Activated CD8-positive, alpha-beta T cell treated with anti-CD3 and anti-CD28 coated beads for 36 hours (primary cell): Measurements from ENCODE around the gene APCDD1. TPM values are rescaled to one million over a fixed set of nuclear protein-coding genes. Genes with fewer than 3 reads are reported as not detected.
"Not testable (repeated sequence)": the region's sequence is repeated elsewhere in the genome, so short reads cannot be mapped to it uniquely, and the experiment has no call there.

ENCODE experiments used
- ATAC-seq: fragments of 200-7000 bp; cut with Tn5 transposase; one replicate; pipeline ENCODE4 v1.10.0; 2021; ENCODE audit warnings: mild to moderate bottlenecking, moderate library complexity
- CTCF ChIA-PET: fragments of 350-600 bp; sonication (Branson Sonifier 250); formaldehyde crosslinking; loops from one replicate; lab custom pipeline; 2021; ENCODE audit warnings: antibody characterized with exemption; lab: Charles Lee
- POLR2A ChIA-PET: fragments of 350-600 bp; sonication (Branson Sonifier 250); formaldehyde crosslinking; loops from one replicate; lab custom pipeline; 2021; ENCODE audit warnings: antibody characterized with exemption; lab: Charles Lee
- DNase-seq: peaks from one replicate; pipeline ENCODE4 v3.0.0-alpha.2; 2020
- H3K27ac Mint-ChIP-seq: one replicate; pipeline ENCODE4 v1.8.0; 2021; ENCODE audit warnings: mild to moderate bottlenecking, mixed read lengths
- H3K27me3 Mint-ChIP-seq: one replicate; pipeline ENCODE4 v1.8.0; 2021; ENCODE audit warnings: mixed read lengths
- H3K36me3 Mint-ChIP-seq: one replicate; pipeline ENCODE4 v1.8.0; 2021; ENCODE audit warnings: low read depth, mixed read lengths
- H3K4me1 Mint-ChIP-seq: one replicate; pipeline ENCODE4 v1.8.0; 2021; ENCODE audit warnings: low read depth, mixed read lengths
- H3K4me3 Mint-ChIP-seq: one replicate; pipeline ENCODE4 v1.8.0; 2021; ENCODE audit warnings: mild to moderate bottlenecking, moderate library complexity, mixed read lengths
- H3K9me3 Mint-ChIP-seq: one replicate; pipeline ENCODE4 v1.8.0; 2021; ENCODE audit warnings: mixed read lengths
- intact Hi-C: fragments of 100-400 bp; cut with micrococcal nuclease; formaldehyde crosslinking; loops from one replicate; pipeline ENCODE4 v1.10.0; 2022
- total RNA-seq, 2 experiments: library from RNA; stranded (reverse); gene quantifications; one replicate each; pipeline ENCODE4 v1.2.3, GENCODE V29; 2021
- TF ChIP-seq, protein P1 (sequence below): fragments of 200-600 bp; IDR thresholded peaks from one replicate; pipeline ENCODE4 v1.8.0; 2022; ENCODE audit warnings: antibody characterized with exemption, mild to moderate bottlenecking

The APCDD1 gene
- total RNA-seq, 2 experiments from 2014 or later, result not detected

GRCh38 chr18:10463096-10463495 lies 8.7 kb downstream of the APCDD1 start:
- Mint-ChIP-seq H3K9me3 (no peaks in the 10 kb centered on the region), H3K4me1 (no peaks in the 10 kb centered on the region), H3K27me3 (peaks cover 1% of the 10 kb centered on the region), H3K4me3 (no peak overlapping the region), H3K27ac (no peak overlapping the region), H3K36me3 (no peaks in the 10 kb centered on the region)
- POLR2A ChIA-PET, result no interaction called here
- TF ChIP-seq, protein P1, sequence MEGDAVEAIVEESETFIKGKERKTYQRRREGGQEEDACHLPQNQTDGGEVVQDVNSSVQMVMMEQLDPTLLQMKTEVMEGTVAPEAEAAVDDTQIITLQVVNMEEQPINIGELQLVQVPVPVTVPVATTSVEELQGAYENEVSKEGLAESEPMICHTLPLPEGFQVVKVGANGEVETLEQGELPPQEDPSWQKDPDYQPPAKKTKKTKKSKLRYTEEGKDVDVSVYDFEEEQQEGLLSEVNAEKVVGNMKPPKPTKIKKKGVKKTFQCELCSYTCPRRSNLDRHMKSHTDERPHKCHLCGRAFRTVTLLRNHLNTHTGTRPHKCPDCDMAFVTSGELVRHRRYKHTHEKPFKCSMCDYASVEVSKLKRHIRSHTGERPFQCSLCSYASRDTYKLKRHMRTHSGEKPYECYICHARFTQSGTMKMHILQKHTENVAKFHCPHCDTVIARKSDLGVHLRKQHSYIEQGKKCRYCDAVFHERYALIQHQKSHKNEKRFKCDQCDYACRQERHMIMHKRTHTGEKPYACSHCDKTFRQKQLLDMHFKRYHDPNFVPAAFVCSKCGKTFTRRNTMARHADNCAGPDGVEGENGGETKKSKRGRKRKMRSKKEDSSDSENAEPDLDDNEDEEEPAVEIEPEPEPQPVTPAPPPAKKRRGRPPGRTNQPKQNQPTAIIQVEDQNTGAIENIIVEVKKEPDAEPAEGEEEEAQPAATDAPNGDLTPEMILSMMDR, result no peak
- ATAC-seq (no peak), DNase-seq (no peak)
- CTCF ChIA-PET, result no interaction called here
- intact Hi-C loops, result no loop called here

GRCh38 chr18:10463741-10464140 lies 9.3 kb downstream of the APCDD1 start:
- Mint-ChIP-seq H3K4me3 (no peak overlapping the region), H3K4me1 (no peaks in the 10 kb centered on the region), H3K9me3 (no peaks in the 10 kb centered on the region), H3K27ac (no peak overlapping the region), H3K36me3 (no peaks in the 10 kb centered on the region), H3K27me3 (peaks cover 1% of the 10 kb centered on the region)
- TF ChIP-seq, protein P1, result no peak
- DNase-seq (no peak), ATAC-seq (no peak)
- intact Hi-C loops, result no loop called here
- CTCF ChIA-PET, result no interaction called here
- POLR2A ChIA-PET, result no interaction called here

- H3K4me3 Mint-ChIP-seq, H3K4me1 Mint-ChIP-seq, DNase-seq, H3K27me3 Mint-ChIP-seq, H3K36me3 Mint-ChIP-seq, POLR2A ChIA-PET, H3K9me3 Mint-ChIP-seq, intact Hi-C loops, ATAC-seq, H3K27ac Mint-ChIP-seq, CTCF ChIA-PET: not testable (repeated sequence)
Measured at GRCh38 chr18:10464161-10464648, 9.8 kb downstream of the APCDD1 start.

GRCh38 chr18:10465174-10465939 lies 10.9 kb downstream of the APCDD1 start:
- CTCF ChIA-PET, result no interaction called here
- ATAC-seq, result no peak

GRCh38 chr18:10470429-10470828 lies 16.0 kb downstream of the APCDD1 start:
- Mint-ChIP-seq H3K27ac (no peak overlapping the region), H3K36me3 (no peaks in the 10 kb centered on the region), H3K4me1 (no peaks in the 10 kb centered on the region), H3K27me3 (peaks cover 4% of the 10 kb centered on the region), H3K4me3 (no peak overlapping the region), H3K9me3 (no peaks in the 10 kb centered on the region)
- ChIA-PET POLR2A (no interaction called here), CTCF (no interaction called here)
- intact Hi-C loops, result no loop called here
- TF ChIP-seq, protein P1, result no peak
- no peak for DNase-seq
- ATAC-seq, result no peak

More at GRCh38 chr18:10465174-10465939, 10.9 kb downstream of the APCDD1 start:
- Mint-ChIP-seq H3K36me3 (no peaks in the 10 kb centered on the region), H3K9me3 (no peaks in the 10 kb centered on the region), H3K27me3 (peaks cover 1% of the 10 kb centered on the region), H3K4me3 (no peak overlapping the region), H3K4me1 (no peaks in the 10 kb centered on the region), H3K27ac (no peak overlapping the region)
- TF ChIP-seq, protein P1, result no peak
- intact Hi-C loops, result no loop called here
- POLR2A ChIA-PET, result no interaction called here
- no peak for DNase-seq
